Type B pancreatic cell (in vitro differentiated cells): ENCODE data around the gene DUSP9. TPM values are rescaled to one million over a fixed set of nuclear protein-coding genes. Genes with fewer than 3 reads are reported as not detected.

ENCODE experiments used
- DNase-seq: peaks from one replicate; pipeline ENCODE4 v3.0.0; 2021; ENCODE audit warnings: mixed read lengths; ENCODE audit not compliant: unreplicated experiment; ENCODE audit errors: extremely low spot score
- H3K27ac Mint-ChIP-seq: 2 replicates; pipeline ENCODE4 v1.8.0; 2021; ENCODE audit warnings: mild to moderate bottlenecking, mixed read lengths
- H3K27me3 Mint-ChIP-seq: 2 replicates; pipeline ENCODE4 v1.8.0; 2021; ENCODE audit warnings: mixed read lengths
- H3K36me3 Mint-ChIP-seq: 2 replicates; pipeline ENCODE4 v1.8.0; 2021; ENCODE audit warnings: mixed read lengths
- H3K4me1 Mint-ChIP-seq: one replicate; pipeline ENCODE4 v1.8.0; 2021; ENCODE audit warnings: mixed read lengths; ENCODE audit not compliant: unreplicated experiment
- H3K4me3 Mint-ChIP-seq: 2 replicates; pipeline ENCODE4 v1.8.0; 2021; ENCODE audit warnings: mild to moderate bottlenecking, mixed read lengths
- H3K9me3 Mint-ChIP-seq: 2 replicates; pipeline ENCODE4 v1.8.0; 2021; ENCODE audit warnings: mixed read lengths
- CTCF ChIP-seq: fragments of 200-600 bp; sonication (generic); conservative IDR thresholded peaks from 2 replicates; pipeline ENCODE4 v1.5.0; 2021; ENCODE audit warnings: antibody characterized with exemption, mild to moderate bottlenecking
- total RNA-seq: library from RNA; stranded (reverse); gene quantifications from 2 replicates; pipeline ENCODE4 v1.2.1, GENCODE V29; 2021; ENCODE audit warnings: low replicate concordance

The DUSP9 gene
- total RNA-seq, 1 donor from 2014 or later: 9.5 TPM

GRCh38 chrX:153700376-153700945 is 53.5 kb downstream of the DUSP9 start:
- no peak overlapping the region for H3K27ac Mint-ChIP-seq
- H3K27me3 Mint-ChIP-seq: no peaks in the 10 kb centered on the region
- TF ChIP-seq CTCF: no peak
- no peaks in the 10 kb centered on the region for H3K4me1 Mint-ChIP-seq
- H3K9me3 Mint-ChIP-seq: no peaks in the 10 kb centered on the region
- H3K4me3 Mint-ChIP-seq: no peak overlapping the region
- no peak for DNase-seq
- H3K36me3 Mint-ChIP-seq: peaks cover 3% of the 10 kb centered on the region

Other genes starting within 250 kb of the DUSP9 start
- gene PNMA6E, start 245.9 kb upstream of the DUSP9 start, total RNA-seq: not detected in 2 replicates
- gene ZFP92, start 235.7 kb upstream of the DUSP9 start, total RNA-seq: 0.26 and 0.41 TPM in 2 replicates
- 0.72 and 1.3 TPM in 2 replicates for gene TREX2, start 201.1 kb upstream of the DUSP9 start, total RNA-seq
- 19.6 and 32.5 TPM in 2 replicates for gene HAUS7, start 176.6 kb upstream of the DUSP9 start, total RNA-seq
- gene BGN, start 152.2 kb upstream of the DUSP9 start, total RNA-seq: 2.7 and 29.6 TPM in 2 replicates
- gene ATP2B3, start 129.6 kb upstream of the DUSP9 start, total RNA-seq: 0.26 and 0.43 TPM in 2 replicates
- 19.0 and 19.9 TPM in 2 replicates for gene CCNQ, start 48.1 kb upstream of the DUSP9 start, total RNA-seq
- 2.2 and 3.7 TPM in 2 replicates for gene PNCK, start 26.6 kb downstream of the DUSP9 start, total RNA-seq
- gene SLC6A8, start 40.7 kb downstream of the DUSP9 start, total RNA-seq: 19.9 and 56.8 TPM in 2 replicates
- gene BCAP31, start 77.2 kb downstream of the DUSP9 start, total RNA-seq: 160 and 223 TPM in 2 replicates
- 6.2 and 8.0 TPM in 2 replicates for gene ABCD1, start 77.7 kb downstream of the DUSP9 start, total RNA-seq
- gene PLXNB3, start 117.0 kb downstream of the DUSP9 start, total RNA-seq: 1.2 and 1.4 TPM in 2 replicates
- not detected in 2 replicates for gene SRPK3, start 133.8 kb downstream of the DUSP9 start, total RNA-seq
- 42.9 and 50.0 TPM in 2 replicates for gene IDH3G, start 147.2 kb downstream of the DUSP9 start, total RNA-seq
- 271 and 390 TPM in 2 replicates for gene SSR4, start 147.5 kb downstream of the DUSP9 start, total RNA-seq
- 2.7 and 23.9 TPM in 2 replicates for gene PDZD4, start 183.3 kb downstream of the DUSP9 start, total RNA-seq
- 2.9 and 12.6 TPM in 2 replicates for gene L1CAM, start 239.0 kb downstream of the DUSP9 start, total RNA-seq